Neural cell (in vitro differentiated cells): Measurements from ENCODE around the gene IPPK.

Experiments
- EP300 ChIP-seq: fragments of 450-650 bp; conservative IDR thresholded peaks from 2 replicates; pipeline ENCODE4 v1.6.1; 2014; ENCODE audit warnings: antibody characterized with exemption, mild to moderate bottlenecking, moderate library complexity; ENCODE audit not compliant: poor library complexity, severe bottlenecking
- EZH2 ChIP-seq: fragments of 200-600, 300-800 bp; shearing (Covaris generic), sonication (generic); IDR thresholded peaks from 2 replicates; pipeline ENCODE4 v1.6.1; 2014; ENCODE audit warnings: antibody characterized with exemption, low read length, borderline replicate concordance, mild to moderate bottlenecking; ENCODE audit not compliant: insufficient read depth, poor library complexity, severe bottlenecking
- POLR2AphosphoS5 ChIP-seq: IDR thresholded peaks from 2 replicates; pipeline ENCODE4 v1.6.1; 2012
- RAD21 ChIP-seq: fragments of 450-650 bp; conservative IDR thresholded peaks from 2 replicates; pipeline ENCODE4 v1.6.1; 2014; ENCODE audit warnings: antibody characterized with exemption, mild to moderate bottlenecking, moderate library complexity
- SMC3 ChIP-seq: fragments of 450-650 bp; conservative IDR thresholded peaks from 2 replicates; pipeline ENCODE4 v1.6.1; 2014; ENCODE audit warnings: antibody characterized with exemption, mild to moderate bottlenecking, moderate library complexity; ENCODE audit not compliant: poor library complexity
- TF ChIP-seq, protein P1 (sequence below): fragments of 450-650 bp; IDR thresholded peaks from 2 replicates; pipeline ENCODE4 v1.5.1; 2014; ENCODE audit warnings: antibody characterized with exemption, mild to moderate bottlenecking, moderate library complexity; ENCODE audit not compliant: poor library complexity, severe bottlenecking
- TF ChIP-seq, protein P2 (sequence below): IDR thresholded peaks from 2 replicates; pipeline ENCODE4 v1.6.1; 2012; ENCODE audit warnings: borderline replicate concordance

DNA sequence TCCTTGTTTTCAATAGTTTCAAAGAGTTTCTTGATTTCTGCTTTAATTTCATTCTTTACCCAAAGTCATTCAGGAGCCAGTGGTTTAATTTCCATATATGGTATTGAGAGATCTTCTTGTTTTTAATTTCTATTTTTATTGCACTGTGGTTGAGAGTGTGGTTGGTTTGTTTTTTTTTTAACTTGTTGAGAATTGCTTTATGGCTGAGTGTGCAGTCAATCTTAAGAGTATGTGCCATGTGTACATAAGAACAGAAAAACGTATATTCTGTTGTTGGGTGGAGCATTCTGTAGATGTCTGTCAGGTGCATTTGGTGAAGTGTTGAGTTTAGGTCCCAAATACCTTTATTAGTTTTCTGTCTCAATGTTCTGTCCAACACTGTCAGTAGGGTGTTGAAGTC is 26.7 kb upstream of the IPPK start:
- TF ChIP-seq EZH2 (no peak), SMC3 (no peak), POLR2AphosphoS5 (no peak), EP300 (no peak), RAD21 (no peak)
- TF ChIP-seq, protein P1, sequence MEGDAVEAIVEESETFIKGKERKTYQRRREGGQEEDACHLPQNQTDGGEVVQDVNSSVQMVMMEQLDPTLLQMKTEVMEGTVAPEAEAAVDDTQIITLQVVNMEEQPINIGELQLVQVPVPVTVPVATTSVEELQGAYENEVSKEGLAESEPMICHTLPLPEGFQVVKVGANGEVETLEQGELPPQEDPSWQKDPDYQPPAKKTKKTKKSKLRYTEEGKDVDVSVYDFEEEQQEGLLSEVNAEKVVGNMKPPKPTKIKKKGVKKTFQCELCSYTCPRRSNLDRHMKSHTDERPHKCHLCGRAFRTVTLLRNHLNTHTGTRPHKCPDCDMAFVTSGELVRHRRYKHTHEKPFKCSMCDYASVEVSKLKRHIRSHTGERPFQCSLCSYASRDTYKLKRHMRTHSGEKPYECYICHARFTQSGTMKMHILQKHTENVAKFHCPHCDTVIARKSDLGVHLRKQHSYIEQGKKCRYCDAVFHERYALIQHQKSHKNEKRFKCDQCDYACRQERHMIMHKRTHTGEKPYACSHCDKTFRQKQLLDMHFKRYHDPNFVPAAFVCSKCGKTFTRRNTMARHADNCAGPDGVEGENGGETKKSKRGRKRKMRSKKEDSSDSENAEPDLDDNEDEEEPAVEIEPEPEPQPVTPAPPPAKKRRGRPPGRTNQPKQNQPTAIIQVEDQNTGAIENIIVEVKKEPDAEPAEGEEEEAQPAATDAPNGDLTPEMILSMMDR: no peak
- TF ChIP-seq, protein P2, sequence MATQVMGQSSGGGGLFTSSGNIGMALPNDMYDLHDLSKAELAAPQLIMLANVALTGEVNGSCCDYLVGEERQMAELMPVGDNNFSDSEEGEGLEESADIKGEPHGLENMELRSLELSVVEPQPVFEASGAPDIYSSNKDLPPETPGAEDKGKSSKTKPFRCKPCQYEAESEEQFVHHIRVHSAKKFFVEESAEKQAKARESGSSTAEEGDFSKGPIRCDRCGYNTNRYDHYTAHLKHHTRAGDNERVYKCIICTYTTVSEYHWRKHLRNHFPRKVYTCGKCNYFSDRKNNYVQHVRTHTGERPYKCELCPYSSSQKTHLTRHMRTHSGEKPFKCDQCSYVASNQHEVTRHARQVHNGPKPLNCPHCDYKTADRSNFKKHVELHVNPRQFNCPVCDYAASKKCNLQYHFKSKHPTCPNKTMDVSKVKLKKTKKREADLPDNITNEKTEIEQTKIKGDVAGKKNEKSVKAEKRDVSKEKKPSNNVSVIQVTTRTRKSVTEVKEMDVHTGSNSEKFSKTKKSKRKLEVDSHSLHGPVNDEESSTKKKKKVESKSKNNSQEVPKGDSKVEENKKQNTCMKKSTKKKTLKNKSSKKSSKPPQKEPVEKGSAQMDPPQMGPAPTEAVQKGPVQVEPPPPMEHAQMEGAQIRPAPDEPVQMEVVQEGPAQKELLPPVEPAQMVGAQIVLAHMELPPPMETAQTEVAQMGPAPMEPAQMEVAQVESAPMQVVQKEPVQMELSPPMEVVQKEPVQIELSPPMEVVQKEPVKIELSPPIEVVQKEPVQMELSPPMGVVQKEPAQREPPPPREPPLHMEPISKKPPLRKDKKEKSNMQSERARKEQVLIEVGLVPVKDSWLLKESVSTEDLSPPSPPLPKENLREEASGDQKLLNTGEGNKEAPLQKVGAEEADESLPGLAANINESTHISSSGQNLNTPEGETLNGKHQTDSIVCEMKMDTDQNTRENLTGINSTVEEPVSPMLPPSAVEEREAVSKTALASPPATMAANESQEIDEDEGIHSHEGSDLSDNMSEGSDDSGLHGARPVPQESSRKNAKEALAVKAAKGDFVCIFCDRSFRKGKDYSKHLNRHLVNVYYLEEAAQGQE: no peak
